NB4 (cell line): Measurements from ENCODE around the gene SHROOM2.

Experiments used
- CTCF ChIP-seq: IDR thresholded peaks from one replicate; pipeline ENCODE4 v1.5.1; 2012; ENCODE audit warnings: low read depth, low read length
- MYC ChIP-seq: IDR thresholded peaks from 2 replicates; pipeline ENCODE4 v1.6.1; 2011; ENCODE audit warnings: low read depth, low read length
- POLR2A ChIP-seq: IDR thresholded peaks from 2 replicates; pipeline ENCODE4 v1.6.1; 2011; ENCODE audit warnings: mild to moderate bottlenecking; ENCODE audit not compliant: insufficient read length; ENCODE audit errors: extremely low read depth
- TF ChIP-seq, protein P1 (sequence below): IDR thresholded peaks from 2 replicates; pipeline ENCODE4 v1.6.1; 2011; ENCODE audit warnings: low read depth, low read length

DNA sequence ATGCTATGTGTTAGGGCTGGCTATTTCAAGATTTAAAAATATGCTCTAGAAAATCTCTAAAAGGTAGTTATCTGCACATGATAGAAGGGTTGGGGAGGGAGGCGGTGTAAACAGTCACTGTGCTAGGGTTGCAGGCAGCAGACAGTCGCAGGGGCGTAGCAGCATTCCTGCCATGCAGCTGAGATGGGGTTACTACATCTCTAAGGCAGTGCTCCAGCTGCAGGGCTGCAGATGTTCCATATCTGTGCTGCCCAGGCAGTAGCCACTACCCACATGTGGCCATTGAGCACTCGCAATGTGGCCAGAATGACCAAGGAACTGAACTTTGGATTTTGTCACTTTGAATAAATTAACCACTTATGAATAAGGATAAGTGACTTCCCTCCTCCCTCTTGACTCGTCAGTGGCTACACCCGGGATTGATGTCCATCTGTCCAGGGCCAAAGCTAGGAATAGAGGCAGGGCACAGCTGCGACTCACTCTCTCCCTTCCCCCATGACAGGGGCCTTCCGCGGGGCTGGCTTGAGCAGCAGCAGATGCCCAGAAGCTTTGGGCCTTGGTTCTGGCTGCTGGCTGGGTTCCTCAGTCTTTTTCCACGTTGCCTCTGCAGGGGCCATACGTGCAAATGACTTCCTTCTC lies 101.5 kb downstream of the SHROOM2 start:
- TF ChIP-seq CTCF, result no peak
- no peak for TF ChIP-seq POLR2A
- TF ChIP-seq, protein P1, sequence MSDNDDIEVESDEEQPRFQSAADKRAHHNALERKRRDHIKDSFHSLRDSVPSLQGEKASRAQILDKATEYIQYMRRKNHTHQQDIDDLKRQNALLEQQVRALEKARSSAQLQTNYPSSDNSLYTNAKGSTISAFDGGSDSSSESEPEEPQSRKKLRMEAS, result no peak
- no peak for TF ChIP-seq MYC
